ENCODE results near the gene YBEY. TPM values are rescaled to one million over a fixed set of nuclear protein-coding genes. Genes with fewer than 3 reads are reported as not detected.

Gene YBEY
- total and polyA plus RNA-seq, 2 of the 8 experiments (the other 6 are each of a cell fraction or from before 2014, with no cell fraction given) = 26.9 to 31.9 TPM

DNA sequence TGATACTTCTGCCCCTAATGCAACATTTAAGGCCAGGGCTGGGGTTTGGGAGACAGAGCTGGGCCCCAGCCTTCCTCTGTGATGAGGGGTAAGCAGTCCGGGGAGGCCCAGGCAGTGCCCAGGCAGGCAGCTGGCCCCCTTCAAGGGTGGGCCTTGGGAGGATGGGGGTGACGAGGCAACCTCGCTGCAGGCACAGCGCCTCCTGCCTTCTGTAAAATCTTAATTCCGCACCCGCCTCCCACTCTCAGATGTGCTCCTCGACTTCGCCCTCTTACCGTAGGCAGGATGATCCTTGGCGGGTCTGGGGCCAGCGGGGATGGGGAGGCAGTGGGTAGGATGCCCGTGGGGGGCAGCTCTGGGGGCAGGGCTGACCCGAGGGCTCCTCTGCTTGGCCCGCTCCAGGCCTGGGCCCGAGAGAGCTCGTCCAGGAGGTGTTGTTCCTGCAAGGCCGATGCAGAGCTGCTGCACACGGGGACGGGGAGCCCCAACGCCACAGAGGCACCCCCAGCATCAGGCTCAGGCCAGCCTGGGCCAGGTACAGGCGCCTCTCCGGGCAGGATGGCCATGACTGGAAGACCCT is 28.4 kb downstream of the YBEY start:
- peak in 1 of 2 experiments; percentile 48 for DNase-seq (ENCODE audit: low read depth in 1 of 2, low spot score in 2 of 2)

More for the DNA sequence above, 28.4 kb downstream of the YBEY start:
- Histone ChIP-seq H3K23ac (ENCODE audit: insufficient read length) (no peak overlapping the region), H4K91ac (replicated peaks; ENCODE audit: insufficient read length, low read length) (no peak overlapping the region), H2BK12ac (ENCODE audit: low read depth, low read length) (no peak overlapping the region), H3K27ac (ENCODE audit: low read depth, low read length) (no peak overlapping the region), H2BK15ac (ENCODE audit: low read length) (no peak overlapping the region), H2BK20ac (ENCODE audit: low read length) (no peak overlapping the region), H2BK5ac (ENCODE audit: low read depth, low read length) (no peak overlapping the region), H4K20me1 (replicated peaks in 1 of 2; ENCODE audit: control insufficient read depth in 1 of 2, insufficient read depth in 2 of 2, low read length in 2 of 2) (peaks cover 4 to 22% of the 10 kb centered on the region in 2 experiments), H4K5ac (ENCODE audit: insufficient read length, low read depth, low read length) (no peak overlapping the region), H3K36me3 (ENCODE audit: control insufficient read depth in 2 of 4, insufficient read depth in 4 of 4, low read length in 3 of 4) (peaks cover 0 to 19% (median 13%) of the 10 kb centered on the region in 4 experiments; a peak in 5 of 8 replicates), H2AFZ (ENCODE audit: low read length) (no peak overlapping the region), H3K9me3 (ENCODE audit: insufficient read depth in 2 of 2, low read depth in 1 of 2, low read length in 1 of 2) (no peaks in the 10 kb centered on the region), H3K4me1 (replicated peaks in 1 of 4; ENCODE audit: control insufficient read depth in 3 of 4, insufficient read depth in 4 of 4, low read length in 3 of 4) (peaks cover 0 to 16% (median 8%) of the 10 kb centered on the region in 4 experiments; a peak in 5 of 7 replicates), H3K9ac (replicated peaks in 1 of 4; ENCODE audit: extremely low read depth in 1 of 4, low read depth in 3 of 4, low read length in 3 of 4) (no peak overlapping the region), H3K4me2 (ENCODE audit: insufficient read depth in 1 of 2, low read depth in 2 of 2, low read length in 2 of 2) (no peak overlapping the region), H3K27me3 (replicated peaks in 1 of 4; ENCODE audit: control insufficient read depth in 3 of 4, extremely low read depth in 1 of 4, insufficient read depth in 3 of 4, low read length in 3 of 4) (no peaks in the 10 kb centered on the region), H3K14ac (ENCODE audit: insufficient read length) (no peak overlapping the region), H3K79me1 (ENCODE audit: low read depth, low read length) (no peaks in the 10 kb centered on the region; the same call in 1 of the 2 replicates), H3K4ac (replicated peaks; ENCODE audit: insufficient read length, low read depth, low read length) (no peak overlapping the region), H2AK5ac (ENCODE audit: low read depth, low read length) (no peak overlapping the region), H3K23me2 (ENCODE audit: low read depth, low read length) (peaks cover 6% of the 10 kb centered on the region; the same call in 1 of the 2 replicates), H3K18ac (ENCODE audit: extremely low read depth, low read length) (no peak overlapping the region), H3K56ac (replicated peaks; ENCODE audit: insufficient read length, low read depth, low read length) (no peak overlapping the region), H4K8ac (ENCODE audit: extremely low read depth, insufficient read depth, low read length) (0 out of 2 replicates have a peak overlapping the region, but pooled peaks have one; percentile 31), H3K4me3 (ENCODE audit: extremely low read depth in 1 of 4, insufficient read depth in 2 of 4, low read depth in 3 of 4, low read length in 4 of 4) (no peak overlapping the region), H2BK120ac (replicated peaks; ENCODE audit: low read depth, low read length) (no peak overlapping the region), H3K79me2 (ENCODE audit: control insufficient read depth in 1 of 2, insufficient read depth in 2 of 2, low read length in 2 of 2) (no peaks in the 10 kb centered on the region)
- ChIA-PET POLR2A (ENCODE audit: partially characterized antibody) (interaction anchor here (0.5 to 3.2 kb wide), 9 partner anchors 8 to 140 kb away, joined by 3 to 24 read pairs (median 3); partner anchors contain the start of genes C21orf58 and MCM3AP), CTCF (ENCODE audit: partially characterized antibody) (interaction anchor here (0.6 to 1.5 kb wide), 7 partner anchors 14 to 97 kb away, joined by 3 to 4 read pairs (median 3); no protein-coding TSS in a partner anchor)
- no peak for FAIRE-seq
- no peak for TF ChIP-seq KDM1A (IDR thresholded peaks at IDR 0.05; ENCODE audit: borderline replicate concordance, low read length)
- TF ChIP-seq RAD21 (IDR thresholded peaks at IDR 0.05 in 1 of 2, conservative IDR thresholded peaks at IDR 0.05 in 1 of 2; ENCODE audit: low read depth in 2 of 2, low read length in 2 of 2) = peak; percentile 18 to 24; a peak in 2 of 4 replicates
- TF ChIP-seq CTCF (IDR thresholded peaks at IDR 0.05; ENCODE audit: control extremely low read depth in 1 of 3, insufficient read depth in 1 of 3, low read depth in 1 of 3, low read length in 3 of 3) = peak; percentile 20 to 43 (median 38); a peak in 3 of 4 replicates
- no peak for TF ChIP-seq SUZ12 (IDR thresholded peaks at IDR 0.05; ENCODE audit: low read length)
- 82% methylated on average over 21 of the region's 22 CpGs; no CpG with 5 or more reads in 1 of the 2 experiments for WGBS, 2 experiments (ENCODE audit: extremely low coverage in 1 of 2, insufficient coverage in 1 of 2, insufficient read length in 1 of 2, insufficient replicate concordance in 2 of 2, low coverage in 1 of 2, low lambda C conversion rate in 2 of 2, missing lambda C conversion rate in 1 of 2)

Data from H1 (cell line).